Stimulated activated CD4-positive, alpha-beta T cell treated with anti-CD3 and anti-CD28 coated beads, Interleukin-1b, Interleukin-23, amount 100 ng/mL, for 1 hour (primary cell): ENCODE data around the gene NAA11.
"Not testable (repeated sequence)": the region's sequence is repeated elsewhere in the genome, so short reads cannot be mapped to it uniquely, and the experiment has no call there.

ENCODE experiments used
- DNase-seq, 2 donors: peaks; one replicate each; pipeline ENCODE4 v3.0.0-alpha.2; 2020; ENCODE audit warnings: low read depth in 2 of 2

Gene NAA11

GRCh38 chr4:79308971-79309370, 16.9 kb downstream of the NAA11 start:
- DNase-seq, result no peak

GRCh38 chr4:79308137-79308536, 17.7 kb downstream of the NAA11 start:
- DNase-seq, result no peak

GRCh38 chr4:79306795-79307194, 19.1 kb downstream of the NAA11 start:
- no peak for DNase-seq

GRCh38 chr4:79300280-79300679, 25.6 kb downstream of the NAA11 start:
- no peak for DNase-seq

GRCh38 chr4:79298484-79298883, 27.4 kb downstream of the NAA11 start:
- DNase-seq, result no peak

GRCh38 chr4:79298027-79298426, 27.8 kb downstream of the NAA11 start:
- DNase-seq, result no peak

GRCh38 chr4:79297479-79297878, 28.4 kb downstream of the NAA11 start:
- no peak for DNase-seq

- DNase-seq, result no peak
Measured at GRCh38 chr4:79296768-79297428, 29.0 kb downstream of the NAA11 start.

- DNase-seq, result no peak
Measured at GRCh38 chr4:79295086-79295485, 30.8 kb downstream of the NAA11 start.

- no peak for DNase-seq
Measured at GRCh38 chr4:79294064-79294463, 31.8 kb downstream of the NAA11 start.

GRCh38 chr4:79292008-79292407, 33.9 kb downstream of the NAA11 start:
- DNase-seq, result no peak

- DNase-seq, result no peak
Measured at GRCh38 chr4:79290376-79290775, 35.5 kb downstream of the NAA11 start.

- DNase-seq, result no peak
Measured at GRCh38 chr4:79288185-79288584, 37.7 kb downstream of the NAA11 start.

GRCh38 chr4:79287718-79288117, 38.1 kb downstream of the NAA11 start:
- no peak for DNase-seq

- no peak for DNase-seq
Measured at GRCh38 chr4:79287076-79287475, 38.8 kb downstream of the NAA11 start.

GRCh38 chr4:79281566-79282359, 44.1 kb downstream of the NAA11 start:
- DNase-seq, result no peak

GRCh38 chr4:79277467-79277866, 48.4 kb downstream of the NAA11 start:
- not testable (repeated sequence) for DNase-seq

GRCh38 chr4:79273915-79274314, 51.9 kb downstream of the NAA11 start:
- DNase-seq, result no peak

- no peak for DNase-seq
Measured at GRCh38 chr4:79272761-79273160, 53.1 kb downstream of the NAA11 start.

GRCh38 chr4:79272126-79272525, 53.7 kb downstream of the NAA11 start:
- DNase-seq, result no peak

GRCh38 chr4:79267671-79268070, 58.2 kb downstream of the NAA11 start:
- DNase-seq, result no peak
